HuH-7.5 (cell line): ENCODE measurements around the gene RWDD4.

Experiments
- DNase-seq: peaks from one replicate; pipeline ENCODE4 v3.0.0; 2011; ENCODE audit warnings: low spot score

RWDD4 gene

DNA sequence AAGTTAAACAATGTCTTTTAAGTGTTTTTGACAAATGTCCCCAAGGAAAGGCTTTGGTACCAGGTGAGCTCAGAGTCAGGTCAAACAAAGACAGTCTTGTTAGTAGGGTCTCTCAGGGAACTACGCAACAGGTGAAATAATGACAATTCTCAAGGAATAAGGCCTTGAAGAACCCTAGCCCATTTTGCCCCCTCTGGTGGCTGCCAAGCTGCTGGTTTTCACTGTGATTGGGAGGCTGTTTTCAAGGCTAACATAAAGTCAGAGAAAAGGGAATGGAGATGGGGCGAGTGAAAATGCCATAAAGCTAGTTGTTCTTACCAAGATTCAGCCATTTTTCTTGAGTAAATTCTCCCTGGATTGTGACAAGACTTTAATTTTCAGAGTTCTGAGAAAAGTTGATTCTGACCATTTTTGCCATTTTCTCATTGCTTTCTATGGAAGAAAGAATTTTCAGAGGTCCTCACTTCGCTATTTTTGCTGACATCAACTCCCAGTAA, 58.7 kb downstream of the RWDD4 start:
- no peak for DNase-seq

DNA sequence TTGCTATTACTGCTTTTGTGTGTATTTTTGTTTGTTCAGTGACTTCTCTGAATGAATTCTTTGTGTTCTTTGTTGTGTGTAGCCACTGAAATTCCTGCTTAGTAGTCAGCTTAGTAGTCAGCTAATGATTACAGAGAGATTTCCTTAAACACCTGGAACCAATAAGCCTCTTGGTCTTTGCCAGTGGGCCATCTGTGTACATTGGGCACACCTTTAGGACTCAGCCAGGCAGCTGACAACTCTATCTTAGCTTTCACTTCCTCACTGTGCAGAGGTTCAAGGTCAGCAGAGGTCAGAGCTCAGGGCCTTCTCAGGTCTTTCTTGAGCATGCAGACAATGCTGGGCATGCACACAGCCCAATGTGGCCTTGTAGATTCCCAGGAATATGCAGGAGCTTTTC, 59.3 kb downstream of the RWDD4 start:
- no peak for DNase-seq

DNA sequence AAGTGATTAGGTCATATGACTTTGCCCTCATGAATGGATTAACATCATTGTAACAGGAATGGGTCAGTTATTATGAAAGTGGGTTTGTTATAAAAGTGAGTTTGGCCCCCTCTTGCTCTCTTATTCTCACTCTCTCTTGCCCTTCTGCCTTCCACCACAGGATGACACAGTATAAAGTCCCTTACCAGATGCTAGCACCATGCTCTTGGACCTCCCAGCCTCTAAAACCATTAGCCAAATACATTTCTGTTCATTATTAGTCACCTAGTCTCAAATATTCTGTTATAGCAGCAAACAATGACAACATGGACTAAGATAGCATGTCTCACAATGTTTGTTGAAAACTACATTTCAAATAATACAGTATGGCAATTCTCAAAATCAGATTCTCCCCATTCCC, 59.7 kb downstream of the RWDD4 start:
- no peak for DNase-seq

DNA sequence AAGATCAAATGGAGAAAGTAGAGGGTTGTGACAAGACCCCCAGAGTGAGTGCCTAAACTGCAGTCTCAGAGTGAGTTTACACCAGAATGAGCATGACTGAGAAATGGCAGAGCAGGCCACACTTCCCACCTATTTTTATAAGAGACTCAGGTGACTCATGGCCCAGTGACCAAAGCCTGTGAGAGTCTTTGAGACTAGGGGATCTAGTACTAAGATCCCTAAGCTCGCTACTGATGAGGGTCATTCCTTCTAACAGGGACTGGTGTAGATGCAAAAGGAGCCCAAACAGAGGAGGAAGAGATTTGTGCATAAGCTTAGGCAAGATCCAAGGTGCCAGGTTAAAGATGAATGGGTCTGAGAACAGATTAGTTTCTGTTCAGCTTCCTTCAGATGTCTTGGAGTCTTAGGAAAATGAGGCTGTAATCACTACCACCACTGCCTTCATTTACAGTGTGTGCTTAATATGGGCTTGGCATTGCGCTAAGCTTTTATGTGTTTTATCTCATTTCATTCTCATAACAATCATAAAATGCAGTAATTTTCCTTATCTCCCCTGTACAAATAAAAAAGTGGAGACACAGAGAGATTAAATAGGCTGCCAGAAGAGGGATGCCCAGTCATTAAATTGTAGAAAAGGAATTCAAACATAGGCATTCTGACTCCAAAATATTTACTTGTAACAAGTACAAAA, 62.8 kb downstream of the RWDD4 start:
- no peak for DNase-seq

- no peak for DNase-seq
Measured at GRCh38 chr4:183594823-183595222, 64.2 kb downstream of the RWDD4 start.

- no peak for DNase-seq
Measured at GRCh38 chr4:183591301-183591700, 67.7 kb downstream of the RWDD4 start.
